ENCODE data around the gene PNPLA5. TPM values are rescaled to one million over a fixed set of nuclear protein-coding genes. Genes with fewer than 3 reads are reported as not detected.

Gene PNPLA5
- total and polyA plus RNA-seq, 2 of the 8 experiments (the other 6 are each of a cell fraction or from before 2014, with no cell fraction given) = 3.9 to 6.8 TPM

GRCh38 chr22:43941449-43941848 is 49.6 kb upstream of the PNPLA5 start:
- Histone ChIP-seq H3K27me3 (replicated peaks in 1 of 4; ENCODE audit: control insufficient read depth in 3 of 4, extremely low read depth in 1 of 4, insufficient read depth in 3 of 4, low read length in 3 of 4) (no peaks in the 10 kb centered on the region), H3K36me3 (ENCODE audit: control insufficient read depth in 2 of 4, insufficient read depth in 4 of 4, low read length in 3 of 4) (peaks cover 30 to 70% (median 52%) of the 10 kb centered on the region in 4 experiments), H3K9ac (replicated peaks in 1 of 4; ENCODE audit: extremely low read depth in 1 of 4, low read depth in 3 of 4, low read length in 3 of 4) (no peak overlapping the region), H3K23ac (ENCODE audit: insufficient read length) (no peak overlapping the region), H3K4me3 (ENCODE audit: extremely low read depth in 1 of 4, insufficient read depth in 2 of 4, low read depth in 3 of 4, low read length in 4 of 4) (no peak overlapping the region), H3K23me2 (ENCODE audit: low read depth, low read length) (no peaks in the 10 kb centered on the region), H3K79me1 (ENCODE audit: low read depth, low read length) (no peaks in the 10 kb centered on the region), H2AK5ac (ENCODE audit: low read depth, low read length) (no peak overlapping the region), H3K9me3 (ENCODE audit: insufficient read depth in 2 of 2, low read depth in 1 of 2, low read length in 1 of 2) (no peaks in the 10 kb centered on the region), H3K18ac (ENCODE audit: extremely low read depth, low read length) (no peak overlapping the region), H2BK12ac (ENCODE audit: low read depth, low read length) (no peak overlapping the region), H3K4me1 (replicated peaks in 1 of 4; ENCODE audit: control insufficient read depth in 3 of 4, insufficient read depth in 4 of 4, low read length in 3 of 4) (no peaks in the 10 kb centered on the region), H2BK5ac (ENCODE audit: low read depth, low read length) (no peak overlapping the region), H2AFZ (ENCODE audit: low read length) (no peak overlapping the region), H3K27ac (ENCODE audit: low read depth, low read length) (no peak overlapping the region), H4K5ac (ENCODE audit: insufficient read length, low read depth, low read length) (no peak overlapping the region), H4K8ac (ENCODE audit: extremely low read depth, insufficient read depth, low read length) (no peak overlapping the region), H2BK15ac (ENCODE audit: low read length) (no peak overlapping the region), H3K4me2 (ENCODE audit: insufficient read depth in 1 of 2, low read depth in 2 of 2, low read length in 2 of 2) (no peak overlapping the region), H4K20me1 (replicated peaks in 1 of 2; ENCODE audit: control insufficient read depth in 1 of 2, insufficient read depth in 2 of 2, low read length in 2 of 2) (peaks cover 4 to 14% of the 10 kb centered on the region in 2 experiments), H3K4ac (replicated peaks; ENCODE audit: insufficient read length, low read depth, low read length) (no peak overlapping the region), H2BK120ac (replicated peaks; ENCODE audit: low read depth, low read length) (no peak overlapping the region), H3K14ac (ENCODE audit: insufficient read length) (no peak overlapping the region), H3K56ac (replicated peaks; ENCODE audit: insufficient read length, low read depth, low read length) (no peak overlapping the region), H4K91ac (replicated peaks; ENCODE audit: insufficient read length, low read length) (no peak overlapping the region), H2BK20ac (ENCODE audit: low read length) (no peak overlapping the region), H3K79me2 (ENCODE audit: control insufficient read depth in 1 of 2, insufficient read depth in 2 of 2, low read length in 2 of 2) (no peaks in the 10 kb centered on the region)
- FAIRE-seq (no peak), DNase-seq (ENCODE audit: low read depth in 1 of 2, low spot score in 2 of 2) (no peak)
- ChIA-PET CTCF (ENCODE audit: partially characterized antibody) (interaction anchor here (0.5 to 3.1 kb wide), 8 partner anchors 10 to 745 kb away, joined by 3 to 10 read pairs (median 4); no protein-coding TSS in a partner anchor), POLR2A (ENCODE audit: partially characterized antibody) (interaction anchor here (1.5 kb wide), 1 partner anchor 14 kb away, joined by 6 read pairs; no protein-coding TSS in a partner anchor)
- 97% methylated on average over 6 of the region's 6 CpGs; no CpG with 5 or more reads in 1 of the 2 experiments for WGBS, 2 experiments (ENCODE audit: extremely low coverage in 1 of 2, insufficient coverage in 1 of 2, insufficient read length in 1 of 2, insufficient replicate concordance in 2 of 2, low coverage in 1 of 2, low lambda C conversion rate in 2 of 2, missing lambda C conversion rate in 1 of 2)
- TF ChIP-seq KDM5A (IDR thresholded peaks at IDR 0.05; ENCODE audit: low read length) (no peak), YY1 (IDR thresholded peaks at IDR 0.05; ENCODE audit: low read depth, low read length) (no peak), CBX5 (IDR thresholded peaks at IDR 0.05; ENCODE audit: low read depth, low read length) (no peak), SRF (IDR thresholded peaks at IDR 0.05; ENCODE audit: low read depth, low read length) (no peak), SP4 (IDR thresholded peaks at IDR 0.05; ENCODE audit: low read length) (no peak), CTCF (IDR thresholded peaks at IDR 0.05; ENCODE audit: control extremely low read depth in 1 of 3, insufficient read depth in 1 of 3, low read depth in 1 of 3, low read length in 3 of 3) (no peak), TAF7 (optimal IDR thresholded peaks at IDR 0.05; ENCODE audit: borderline replicate concordance, low read depth, low read length) (no peak), ATF2 (IDR thresholded peaks at IDR 0.05; ENCODE audit: low read length) (no peak), SAP30 (IDR thresholded peaks at IDR 0.05; ENCODE audit: insufficient read depth, insufficient replicate concordance, low read length) (no peak), CHD1 (IDR thresholded peaks at IDR 0.05; ENCODE audit: low read depth, low read length) (no peak)
